ENCODE measurements around the gene TIAM1. TPM values are rescaled to one million over a fixed set of nuclear protein-coding genes. Genes with fewer than 3 reads are reported as not detected.

TIAM1 gene
- total RNA-seq, 1 donor from 2014 or later: 0.85 TPM

GRCh38 chr21:31195334-31196015, 148.6 kb downstream of the TIAM1 start:
- no peak for DNase-seq

- no peak for DNase-seq
Observed at GRCh38 chr21:31194510-31195293, 149.4 kb downstream of the TIAM1 start.

- no peak for DNase-seq
Observed at GRCh38 chr21:31193761-31194160, 150.3 kb downstream of the TIAM1 start.

- DNase-seq: no peak
Observed at GRCh38 chr21:31191553-31191952, 152.5 kb downstream of the TIAM1 start.

- no peak for DNase-seq
Observed at GRCh38 chr21:31190516-31190915, 153.5 kb downstream of the TIAM1 start.

GRCh38 chr21:31187499-31187898, 156.6 kb downstream of the TIAM1 start:
- DNase-seq: no peak

- no peak for DNase-seq
Observed at GRCh38 chr21:31186916-31187315, 157.1 kb downstream of the TIAM1 start.

GRCh38 chr21:31185663-31186062, 158.4 kb downstream of the TIAM1 start:
- DNase-seq: no peak

GRCh38 chr21:31184876-31185275, 159.2 kb downstream of the TIAM1 start:
- no peak for DNase-seq

- no peak for DNase-seq
Observed at GRCh38 chr21:31184459-31184858, 159.6 kb downstream of the TIAM1 start.

GRCh38 chr21:31182231-31183140, 161.6 kb downstream of the TIAM1 start:
- no peak for DNase-seq

GRCh38 chr21:31181082-31181750, 162.8 kb downstream of the TIAM1 start:
- DNase-seq: no peak

GRCh38 chr21:31180256-31181081, 163.6 kb downstream of the TIAM1 start:
- peak; percentile 58 for DNase-seq

- no peak for DNase-seq
Observed at GRCh38 chr21:31176725-31177124, 167.3 kb downstream of the TIAM1 start.

GRCh38 chr21:31176080-31176551, 167.9 kb downstream of the TIAM1 start:
- DNase-seq: no peak

- DNase-seq: peak; percentile 57
Observed at GRCh38 chr21:31173881-31174555, 170.0 kb downstream of the TIAM1 start.

GRCh38 chr21:31172328-31172727, 171.7 kb downstream of the TIAM1 start:
- DNase-seq: no peak

- DNase-seq: no peak
Observed at GRCh38 chr21:31164713-31165694, 179.1 kb downstream of the TIAM1 start.

- no peak for DNase-seq
Observed at GRCh38 chr21:31162827-31163226, 181.2 kb downstream of the TIAM1 start.

Data from dermis blood vessel endothelial cell (primary cell).